Endothelial cell of umbilical vein (primary cell): ENCODE measurements around the gene S100Z. TPM values are rescaled to one million over a fixed set of nuclear protein-coding genes. Genes with fewer than 3 reads are reported as not detected.
A peak's percentile ranks its signal among the peaks of the same experiment; 100 is the strongest.
"Not testable (repeated sequence)": the region's sequence is repeated elsewhere in the genome, so short reads cannot be mapped to it uniquely, and the experiment has no call there.

ENCODE experiments used
- BruUV-seq: library from RNA; stranded (reverse); fragments of 400-500 nt; replicated peaks from 2 replicates; lab custom pipeline; 2021; lab: Mats Ljungman, UMichigan
- CTCF ChIA-PET: fragments of 300-600, 350-600 bp; sonication (Branson Sonifier 250); formaldehyde crosslinking; loops from one replicate; lab custom pipeline; 2021; ENCODE audit warnings: antibody characterized with exemption, inconsistent platforms; lab: Charles Lee
- POLR2A ChIA-PET: fragments of 300-600, 350-600 bp; sonication (Branson Sonifier 250); formaldehyde crosslinking; loops from one replicate; lab custom pipeline; 2021; ENCODE audit warnings: antibody characterized with exemption, inconsistent platforms; lab: Charles Lee
- DNase-seq: peaks from one replicate; pipeline ENCODE4 v3.0.0-alpha.2; 2011; ENCODE audit warnings: low read depth, low spot score
- FAIRE-seq: peaks from 2 replicates; lab custom pipeline; 2011; peaks lifted over from hg19 to GRCh38; lab: Jason Lieb, UNC
- H2AFZ ChIP-seq: 2 replicates; pipeline ENCODE4 v1.6.0; 2012; ENCODE audit warnings: low read depth, low read length, control low read depth, inconsistent platforms
- H3K27ac ChIP-seq: 2 replicates; pipeline ENCODE4 v1.5.1; 2011; ENCODE audit warnings: low read depth, mild to moderate bottlenecking, control low read depth, low read length, moderate library complexity; ENCODE audit not compliant: insufficient read depth
- H3K27me3 ChIP-seq, 2 experiments: 2 replicates each; pipeline versions ENCODE4 v1.6.0 to v1.6.1; 2011; ENCODE audit warnings: low read length in 2 of 2, mixed read lengths in 1 of 2; ENCODE audit not compliant: control insufficient read depth in 2 of 2, insufficient read depth in 2 of 2
- H3K36me3 ChIP-seq, 2 experiments: 2 replicates in 1 of 2; 3 replicates in 1 of 2; pipeline ENCODE4 v1.5.1; 2011; ENCODE audit warnings: low read length in 2 of 2, mild to moderate bottlenecking in 1 of 2, moderate library complexity in 1 of 2; ENCODE audit not compliant: control insufficient read depth in 2 of 2, insufficient read depth in 2 of 2; ENCODE audit errors: extremely low read depth in 1 of 2
- H3K4me1 ChIP-seq: 3 replicates; pipeline ENCODE4 v1.5.1; 2011; ENCODE audit warnings: mild to moderate bottlenecking, low read length; ENCODE audit not compliant: control insufficient read depth, insufficient read depth; ENCODE audit errors: extremely low read depth
- H3K4me2 ChIP-seq: 2 replicates; pipeline ENCODE4 v1.6.1; 2011; ENCODE audit warnings: low read length, control low read depth, mixed read lengths; ENCODE audit not compliant: insufficient read depth
- H3K4me3 ChIP-seq, 3 experiments: fragments of 200-600 bp in 1 of 3; sonication (generic), shearing (Covaris generic) in 1 of 3; replicated peaks in 1 of 3; 2 replicates each; pipeline ENCODE4 v1.5.1; 2011 to 2016; ENCODE audit warnings: control low read depth in 3 of 3, low read length in 3 of 3, mild to moderate bottlenecking in 2 of 3, inconsistent platforms in 1 of 3, low read depth in 1 of 3, moderate library complexity in 1 of 3; ENCODE audit not compliant: insufficient read depth in 1 of 3
- H3K79me2 ChIP-seq: 2 replicates; pipeline ENCODE4 v1.6.0; 2012; ENCODE audit warnings: low read length, inconsistent platforms; ENCODE audit not compliant: control insufficient read depth, insufficient read depth
- H3K9ac ChIP-seq: replicated peaks from 2 replicates; pipeline ENCODE3; 2011; ENCODE audit warnings: low read length, control low read depth; ENCODE audit not compliant: insufficient read depth; ENCODE audit errors: extremely low read depth
- H3K9me1 ChIP-seq: replicated peaks from 3 replicates; pipeline ENCODE4 v1.6.0; 2011; ENCODE audit warnings: mild to moderate bottlenecking, low read length; ENCODE audit not compliant: control insufficient read depth, insufficient read depth; ENCODE audit errors: extremely low read depth
- H3K9me3 ChIP-seq: replicated peaks from 2 replicates; pipeline ENCODE4 v1.5.1; 2012; ENCODE audit warnings: low read length, inconsistent platforms; ENCODE audit not compliant: control insufficient read depth, insufficient read depth
- H4K20me1 ChIP-seq: replicated peaks from 2 replicates; pipeline ENCODE3; 2011; ENCODE audit warnings: mild to moderate bottlenecking, low read length; ENCODE audit not compliant: control insufficient read depth, insufficient read depth; ENCODE audit errors: extremely low read depth
- CTCF ChIP-seq, 2 donors: IDR thresholded peaks; 1 replicate in 1 of 2; 2 replicates in 1 of 2; pipeline ENCODE4 v1.5.1; 2011; ENCODE audit warnings: low read length in 2 of 2, mild to moderate bottlenecking in 2 of 2, moderate library complexity in 2 of 2, control low read depth in 1 of 2, inconsistent platforms in 1 of 2, low read depth in 1 of 2; ENCODE audit not compliant: insufficient read depth in 1 of 2; ENCODE audit errors: extremely low read depth in 1 of 2
- EZH2 ChIP-seq: IDR thresholded peaks from 2 replicates; pipeline ENCODE4 v1.6.1; 2012; ENCODE audit warnings: borderline replicate concordance, low read depth, mild to moderate bottlenecking, moderate library complexity, low read length, inconsistent platforms; ENCODE audit not compliant: severe bottlenecking
- FOS ChIP-seq: IDR thresholded peaks from 2 replicates; pipeline ENCODE4 v1.6.1; 2011; ENCODE audit warnings: mild to moderate bottlenecking, low read length, moderate library complexity, borderline replicate concordance; ENCODE audit not compliant: insufficient read depth
- GATA2 ChIP-seq: IDR thresholded peaks from 2 replicates; pipeline ENCODE4 v1.7.0; 2011; ENCODE audit warnings: low read depth, mild to moderate bottlenecking, moderate library complexity, mixed read lengths, low read length; ENCODE audit not compliant: insufficient read length, insufficient read depth
- JUN ChIP-seq: IDR thresholded peaks from 2 replicates; pipeline ENCODE4 v1.6.1; 2011; ENCODE audit warnings: borderline replicate concordance, low read depth; ENCODE audit not compliant: insufficient read length, insufficient read depth
- MAX ChIP-seq: IDR thresholded peaks from 2 replicates; pipeline ENCODE4 v1.6.1; 2011; ENCODE audit not compliant: insufficient read depth, insufficient read length
- MYC ChIP-seq: IDR thresholded peaks from one replicate; pipeline ENCODE4 v1.6.1; 2011; ENCODE audit warnings: mild to moderate bottlenecking, low read depth, low read length
- POLR2A ChIP-seq: IDR thresholded peaks from 2 replicates; pipeline ENCODE4 v1.6.1; 2012; ENCODE audit warnings: low read depth, mild to moderate bottlenecking, control low read depth, low read length
- POLR2AphosphoS5 ChIP-seq: IDR thresholded peaks from 2 replicates; pipeline ENCODE4 v1.6.1; 2012; ENCODE audit warnings: low read depth, mild to moderate bottlenecking, control low read depth, low read length, moderate library complexity; ENCODE audit not compliant: insufficient read depth
- dilution Hi-C: fragments of 300-500 bp; cut with MboI; formaldehyde crosslinking; loops from one replicate; pipeline ENCODE4 v1.15.0; 2019; ENCODE audit warnings: low sequenced_read_pairs; ENCODE audit not compliant: extremely low pct_ligation_motif_present
- intact Hi-C: fragments of 100-400 bp; cut with micrococcal nuclease; formaldehyde crosslinking; loops from one replicate; pipeline ENCODE4 v1.10.0; 2022
- polyA plus RNA-seq, 4 experiments: library from polyadenylated mRNA; depleted of rRNA in 3 of 4; stranded (reverse) in 3 of 4; unstranded in 1 of 4; fragments of >200 nt; gene quantifications; 2 replicates each; pipeline versions ENCODE4 v1.2.1 to v1.2.3, GENCODE V29; 2011 to 2012; ENCODE audit warnings: missing spikeins in 1 of 4
- total RNA-seq: library from RNA; stranded (reverse); gene quantifications from 2 replicates; pipeline ENCODE4 v1.2.3, GENCODE V29; 2021

S100Z gene
- total and polyA plus RNA-seq, 2 donors (not counting 3 experiments of a cell fraction or from before 2014, with no cell fraction given) = not detected

GRCh38 chr5:76854644-76855043, 4.8 kb downstream of the S100Z start:
- Histone ChIP-seq H3K4me1 (peaks cover 5% of the 10 kb centered on the region), H4K20me1 (no peaks in the 10 kb centered on the region), H3K9me3 (no peaks in the 10 kb centered on the region), H3K9ac (no peak overlapping the region), H3K79me2 (no peaks in the 10 kb centered on the region), H2AFZ (no peak overlapping the region), H3K4me2 (no peak overlapping the region), H3K27ac (no peak overlapping the region), H3K9me1 (no peaks in the 10 kb centered on the region), H3K4me3 (no peak overlapping the region), H3K36me3 (no peaks in the 10 kb centered on the region), H3K27me3 (no peaks in the 10 kb centered on the region)
- POLR2A ChIA-PET = no interaction called here
- DNase-seq = no peak
- dilution Hi-C loops (no loop called here), intact Hi-C loops (loop anchor here (5.0 kb wide), 1 partner anchor 82 kb away; no protein-coding TSS in a partner anchor)
- CTCF ChIA-PET = no interaction called here
- no peak for TF ChIP-seq JUN
- no peak for TF ChIP-seq MYC
- no peak for TF ChIP-seq GATA2
- no peak for TF ChIP-seq POLR2AphosphoS5
- TF ChIP-seq CTCF (IDR thresholded peaks at IDR 0.05; ENCODE audit: extremely low read depth in 1 of 2, insufficient read depth in 1 of 2, low read depth in 1 of 2, low read length in 2 of 2) = no peak
- no peak for TF ChIP-seq EZH2
- no peak for TF ChIP-seq MAX
- no peak for TF ChIP-seq POLR2A
- no peak for TF ChIP-seq FOS
- BruUV-seq = no TSS peak
- no peak for FAIRE-seq

- H3K9me3 ChIP-seq, FAIRE-seq, dilution Hi-C loops, H3K79me2 ChIP-seq, H4K20me1 ChIP-seq, CTCF ChIA-PET, H3K27ac ChIP-seq, POLR2A ChIA-PET, H3K4me1 ChIP-seq, DNase-seq, H3K27me3 ChIP-seq, H3K9ac ChIP-seq, H3K9me1 ChIP-seq, BruUV-seq, H3K4me3 ChIP-seq, H3K36me3 ChIP-seq, H3K4me2 ChIP-seq: not testable (repeated sequence)
- intact Hi-C loops = loop anchor here (5.0 kb wide), 1 partner anchor 83 kb away; no protein-coding TSS in a partner anchor
- peak overlapping the region; percentile 74 for H2AFZ ChIP-seq
Measured at GRCh38 chr5:76855501-76855900, 5.7 kb downstream of the S100Z start.
